Measurements from ENCODE around the gene ADD1. TPM values are rescaled to one million over a fixed set of nuclear protein-coding genes. Genes with fewer than 3 reads are reported as not detected.

The ADD1 gene
- total and polyA plus RNA-seq, 2 donors (not counting 1 experiment from before 2014, with no cell fraction given): 302 to 383 TPM

GRCh38 chr4:2910409-2910808, 66.8 kb downstream of the ADD1 start:
- H3K4me3 Mint-ChIP-seq: no peak overlapping the region

DNA sequence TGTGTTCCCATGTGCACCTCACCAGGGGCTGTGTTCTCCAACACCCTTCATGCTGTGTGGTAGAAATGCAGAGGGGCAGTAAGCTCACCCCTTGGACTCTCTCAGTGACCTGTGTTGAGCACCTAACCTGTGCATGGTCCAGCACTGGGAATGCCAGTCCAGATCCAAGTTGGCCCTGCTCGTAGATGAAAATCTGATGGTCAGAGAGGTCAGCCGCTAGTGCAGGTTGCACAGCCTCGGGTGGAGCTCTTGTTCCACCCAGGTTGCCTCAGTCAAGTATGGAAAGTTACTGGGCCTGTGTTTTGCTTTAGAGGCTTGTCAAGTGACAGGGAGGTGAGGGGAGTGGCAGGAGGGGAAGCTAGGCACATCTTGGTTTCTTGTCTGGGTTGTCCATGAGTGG, 68.2 kb downstream of the ADD1 start:
- Histone ChIP-seq H3K36me3 (replicated peaks in 1 of 2; ENCODE audit: control extremely low read depth in 1 of 2, control insufficient read depth in 1 of 2, extremely low read depth in 1 of 2, insufficient read depth in 2 of 2, low read length in 1 of 2) (peaks cover 17 to 88% of the 10 kb centered on the region in 2 experiments), H3K27me3 (replicated peaks in 1 of 4; ENCODE audit: control extremely low read depth in 1 of 4, control insufficient read depth in 3 of 4, insufficient read depth in 4 of 4, low read length in 3 of 4) (no peaks in the 10 kb centered on the region), H3K4me3 (ENCODE audit: control extremely low read depth in 1 of 5, extremely low read depth in 1 of 5, insufficient read depth in 1 of 5, low read depth in 2 of 5, low read length in 4 of 5) (no peak overlapping the region), H4K20me1 (ENCODE audit: control insufficient read depth, insufficient read depth, low read length, poor library complexity, severe bottlenecking) (peaks cover 72% of the 10 kb centered on the region), H2AFZ (ENCODE audit: insufficient read depth, low read depth, low read length, poor library complexity, severe bottlenecking) (no peak overlapping the region), H3K79me2 (ENCODE audit: control insufficient read depth, insufficient read depth, low read length) (peaks cover 62% of the 10 kb centered on the region), H3K9me3 (ENCODE audit: control extremely low read depth in 1 of 3, control insufficient read depth in 2 of 3, insufficient read depth in 1 of 3, low read length in 2 of 3) (no peaks in the 10 kb centered on the region), H3K4me1 (ENCODE audit: control insufficient read depth in 2 of 2, insufficient read depth in 2 of 2, low read length in 2 of 2) (no peaks in the 10 kb centered on the region), H3K4me2 (replicated peaks; ENCODE audit: low read depth, low read length, poor library complexity, severe bottlenecking) (no peak overlapping the region), H3K9ac (ENCODE audit: low read length) (no peak overlapping the region), H3K27ac (ENCODE audit: low read length in 2 of 2) (no peak overlapping the region)
- no peaks in the 10 kb centered on the region for H3K9me3 Mint-ChIP-seq (ENCODE audit: insufficient read depth)
- POLR2A ChIA-PET: no interaction called here
- CTCF ChIA-PET: interaction anchor here (0.5 to 2.9 kb wide), 3 partner anchors 12 to 47 kb away, joined by 3 to 11 read pairs (median 6); no protein-coding TSS in a partner anchor
- DNase-seq: no peak
- H3K27me3 Mint-ChIP-seq: no peaks in the 10 kb centered on the region
- H3K27ac Mint-ChIP-seq: no peak overlapping the region
- no peak for TF ChIP-seq EZH2 (IDR thresholded peaks at IDR 0.05; ENCODE audit: borderline replicate concordance, insufficient read depth, low read depth, low read length, poor library complexity, severe bottlenecking)
- TF ChIP-seq, protein P1, sequence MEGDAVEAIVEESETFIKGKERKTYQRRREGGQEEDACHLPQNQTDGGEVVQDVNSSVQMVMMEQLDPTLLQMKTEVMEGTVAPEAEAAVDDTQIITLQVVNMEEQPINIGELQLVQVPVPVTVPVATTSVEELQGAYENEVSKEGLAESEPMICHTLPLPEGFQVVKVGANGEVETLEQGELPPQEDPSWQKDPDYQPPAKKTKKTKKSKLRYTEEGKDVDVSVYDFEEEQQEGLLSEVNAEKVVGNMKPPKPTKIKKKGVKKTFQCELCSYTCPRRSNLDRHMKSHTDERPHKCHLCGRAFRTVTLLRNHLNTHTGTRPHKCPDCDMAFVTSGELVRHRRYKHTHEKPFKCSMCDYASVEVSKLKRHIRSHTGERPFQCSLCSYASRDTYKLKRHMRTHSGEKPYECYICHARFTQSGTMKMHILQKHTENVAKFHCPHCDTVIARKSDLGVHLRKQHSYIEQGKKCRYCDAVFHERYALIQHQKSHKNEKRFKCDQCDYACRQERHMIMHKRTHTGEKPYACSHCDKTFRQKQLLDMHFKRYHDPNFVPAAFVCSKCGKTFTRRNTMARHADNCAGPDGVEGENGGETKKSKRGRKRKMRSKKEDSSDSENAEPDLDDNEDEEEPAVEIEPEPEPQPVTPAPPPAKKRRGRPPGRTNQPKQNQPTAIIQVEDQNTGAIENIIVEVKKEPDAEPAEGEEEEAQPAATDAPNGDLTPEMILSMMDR (IDR thresholded peaks at IDR 0.05): no peak
- ATAC-seq (ENCODE audit: low read depth): no peak
- WGBS (ENCODE audit: insufficient coverage): 92% methylated on average over 3 of the region's 3 CpGs
- peaks cover 9% of the 10 kb centered on the region for H3K4me1 Mint-ChIP-seq
- H3K4me3 Mint-ChIP-seq: no peak overlapping the region
- intact Hi-C loops (cut with micrococcal nuclease): no loop called here

More at GRCh38 chr4:2910409-2910808, 66.8 kb downstream of the ADD1 start:
- ChIA-PET POLR2A (interaction anchor here (0.6 kb wide), 1 partner anchor 8 kb away, joined by 3 read pairs; no protein-coding TSS in a partner anchor), CTCF (interaction anchor here (0.7 to 2.9 kb wide), 8 partner anchors 14 to 147 kb away, joined by 3 to 11 read pairs (median 4); no protein-coding TSS in a partner anchor)
- Histone ChIP-seq H3K4me1 (ENCODE audit: control insufficient read depth in 2 of 2, insufficient read depth in 2 of 2, low read length in 2 of 2) (no peaks in the 10 kb centered on the region), H3K4me3 (ENCODE audit: control extremely low read depth in 1 of 5, extremely low read depth in 1 of 5, insufficient read depth in 1 of 5, low read depth in 2 of 5, low read length in 4 of 5) (no peak overlapping the region), H2AFZ (ENCODE audit: insufficient read depth, low read depth, low read length, poor library complexity, severe bottlenecking) (no peak overlapping the region), H3K79me2 (ENCODE audit: control insufficient read depth, insufficient read depth, low read length) (peaks cover 56% of the 10 kb centered on the region), H4K20me1 (ENCODE audit: control insufficient read depth, insufficient read depth, low read length, poor library complexity, severe bottlenecking) (peaks cover 77% of the 10 kb centered on the region), H3K27ac (ENCODE audit: low read length in 2 of 2) (peak overlapping the region in 1 of 2 donors; percentile 23), H3K27me3 (replicated peaks in 1 of 4; ENCODE audit: control extremely low read depth in 1 of 4, control insufficient read depth in 3 of 4, insufficient read depth in 4 of 4, low read length in 3 of 4) (no peaks in the 10 kb centered on the region), H3K4me2 (replicated peaks; ENCODE audit: low read depth, low read length, poor library complexity, severe bottlenecking) (no peak overlapping the region), H3K9me3 (ENCODE audit: control extremely low read depth in 1 of 3, control insufficient read depth in 2 of 3, insufficient read depth in 1 of 3, low read length in 2 of 3) (no peaks in the 10 kb centered on the region), H3K9ac (ENCODE audit: low read length) (no peak overlapping the region), H3K36me3 (replicated peaks in 1 of 2; ENCODE audit: control extremely low read depth in 1 of 2, control insufficient read depth in 1 of 2, extremely low read depth in 1 of 2, insufficient read depth in 2 of 2, low read length in 1 of 2) (peaks cover 15 to 90% of the 10 kb centered on the region in 2 experiments)
- H3K27ac Mint-ChIP-seq: peak overlapping the region; percentile 1
- TF ChIP-seq, protein P1 (IDR thresholded peaks at IDR 0.05): no peak
- TF ChIP-seq EZH2 (IDR thresholded peaks at IDR 0.05; ENCODE audit: borderline replicate concordance, insufficient read depth, low read depth, low read length, poor library complexity, severe bottlenecking): no peak
- H3K4me1 Mint-ChIP-seq: peaks cover 9% of the 10 kb centered on the region
- intact Hi-C loops (cut with micrococcal nuclease): no loop called here
- peak; percentile 45 for ATAC-seq (ENCODE audit: low read depth)
- H3K9me3 Mint-ChIP-seq (ENCODE audit: insufficient read depth): no peaks in the 10 kb centered on the region
- WGBS (ENCODE audit: insufficient coverage): 98% methylated on average over 7 of the region's 7 CpGs
- DNase-seq: no peak
- H3K27me3 Mint-ChIP-seq: no peaks in the 10 kb centered on the region
